Activated CD8-positive, alpha-beta T cell treated with anti-CD3 and anti-CD28 coated beads for 36 hours (primary cell): ENCODE results near the gene FOXI1. TPM values are rescaled to one million over a fixed set of nuclear protein-coding genes. Genes with fewer than 3 reads are reported as not detected.

Experiments
- ATAC-seq: fragments of 200-7000 bp; cut with Tn5 transposase; one replicate; pipeline ENCODE4 v1.10.0; 2021; ENCODE audit warnings: mild to moderate bottlenecking, moderate library complexity
- CTCF ChIA-PET: fragments of 350-600 bp; sonication (Branson Sonifier 250); formaldehyde crosslinking; loops from one replicate; lab custom pipeline; 2021; ENCODE audit warnings: antibody characterized with exemption; lab: Charles Lee
- POLR2A ChIA-PET: fragments of 350-600 bp; sonication (Branson Sonifier 250); formaldehyde crosslinking; loops from one replicate; lab custom pipeline; 2021; ENCODE audit warnings: antibody characterized with exemption; lab: Charles Lee
- DNase-seq: peaks from one replicate; pipeline ENCODE4 v3.0.0-alpha.2; 2020
- H3K27ac Mint-ChIP-seq: one replicate; pipeline ENCODE4 v1.8.0; 2021; ENCODE audit warnings: mild to moderate bottlenecking, mixed read lengths
- H3K27me3 Mint-ChIP-seq: one replicate; pipeline ENCODE4 v1.8.0; 2021; ENCODE audit warnings: mixed read lengths
- H3K36me3 Mint-ChIP-seq: one replicate; pipeline ENCODE4 v1.8.0; 2021; ENCODE audit warnings: low read depth, mixed read lengths
- H3K4me1 Mint-ChIP-seq: one replicate; pipeline ENCODE4 v1.8.0; 2021; ENCODE audit warnings: low read depth, mixed read lengths
- H3K4me3 Mint-ChIP-seq: one replicate; pipeline ENCODE4 v1.8.0; 2021; ENCODE audit warnings: mild to moderate bottlenecking, moderate library complexity, mixed read lengths
- H3K9me3 Mint-ChIP-seq: one replicate; pipeline ENCODE4 v1.8.0; 2021; ENCODE audit warnings: mixed read lengths
- CTCF ChIP-seq: fragments of 200-600 bp; IDR thresholded peaks from one replicate; pipeline ENCODE4 v1.8.0; 2022; ENCODE audit warnings: antibody characterized with exemption, mild to moderate bottlenecking
- intact Hi-C: fragments of 100-400 bp; cut with micrococcal nuclease; formaldehyde crosslinking; loops from one replicate; pipeline ENCODE4 v1.10.0; 2022
- total RNA-seq, 2 experiments: library from RNA; stranded (reverse); gene quantifications; one replicate each; pipeline ENCODE4 v1.2.3, GENCODE V29; 2021

FOXI1 gene
- total RNA-seq, 2 experiments from 2014 or later: not detected

- intact Hi-C loops: loop anchor here (10.0 kb wide), 1 partner anchor 506 kb away; no protein-coding TSS in a partner anchor
- no peaks in the 10 kb centered on the region for H3K36me3 Mint-ChIP-seq
- peaks cover 4% of the 10 kb centered on the region for H3K27me3 Mint-ChIP-seq
- DNase-seq: no peak
- H3K9me3 Mint-ChIP-seq: no peaks in the 10 kb centered on the region
- POLR2A ChIA-PET: no interaction called here
- TF ChIP-seq CTCF: no peak
- H3K27ac Mint-ChIP-seq: no peak overlapping the region
- H3K4me1 Mint-ChIP-seq: no peaks in the 10 kb centered on the region
- CTCF ChIA-PET: no interaction called here
- no peak overlapping the region for H3K4me3 Mint-ChIP-seq
- no peak for ATAC-seq
Measured at GRCh38 chr5:170108266-170108785, 2.6 kb downstream of the FOXI1 start.

GRCh38 chr5:170109059-170110031 lies 3.6 kb downstream of the FOXI1 start:
- ATAC-seq (no peak), DNase-seq (no peak)
- peaks cover 4% of the 10 kb centered on the region for H3K27me3 Mint-ChIP-seq
- no peak overlapping the region for H3K4me3 Mint-ChIP-seq
- H3K9me3 Mint-ChIP-seq: no peaks in the 10 kb centered on the region
- no peaks in the 10 kb centered on the region for H3K4me1 Mint-ChIP-seq
- CTCF ChIA-PET: no interaction called here
- TF ChIP-seq CTCF: no peak
- intact Hi-C loops: loop anchor here (10.0 kb wide), 1 partner anchor 505 kb away; no protein-coding TSS in a partner anchor
- POLR2A ChIA-PET: no interaction called here
- no peaks in the 10 kb centered on the region for H3K36me3 Mint-ChIP-seq
- H3K27ac Mint-ChIP-seq: no peak overlapping the region

- no peak for TF ChIP-seq CTCF
- ATAC-seq: no peak
- no peak for DNase-seq
- Mint-ChIP-seq H3K9me3 (no peaks in the 10 kb centered on the region), H3K36me3 (no peaks in the 10 kb centered on the region), H3K4me3 (no peak overlapping the region), H3K27me3 (peaks cover 4% of the 10 kb centered on the region), H3K27ac (no peak overlapping the region), H3K4me1 (no peaks in the 10 kb centered on the region)
- intact Hi-C loops: no loop called here
- ChIA-PET POLR2A (interaction anchor here (0.8 kb wide), 1 partner anchor 10 kb away, joined by 3 read pairs; no protein-coding TSS in a partner anchor), CTCF (interaction anchor here (1.7 kb wide), 1 partner anchor 10 kb away, joined by 5 read pairs; no protein-coding TSS in a partner anchor)
Measured at GRCh38 chr5:170110403-170111087, 4.8 kb downstream of the FOXI1 start.

- Mint-ChIP-seq H3K27me3 (peaks cover 4% of the 10 kb centered on the region), H3K36me3 (no peaks in the 10 kb centered on the region), H3K27ac (no peak overlapping the region), H3K4me3 (no peak overlapping the region), H3K4me1 (no peaks in the 10 kb centered on the region), H3K9me3 (no peaks in the 10 kb centered on the region)
- no peak for TF ChIP-seq CTCF
- POLR2A ChIA-PET: interaction anchor here (0.8 kb wide), 1 partner anchor 10 kb away, joined by 3 read pairs; no protein-coding TSS in a partner anchor
- intact Hi-C loops: no loop called here
- ATAC-seq (no peak), DNase-seq (no peak)
- CTCF ChIA-PET: interaction anchor here (1.7 kb wide), 1 partner anchor 10 kb away, joined by 5 read pairs; no protein-coding TSS in a partner anchor
Measured at GRCh38 chr5:170111088-170111785, 5.5 kb downstream of the FOXI1 start.
